IMR-90 (cell line): ENCODE results near the gene ACOX3. TPM values are rescaled to one million over a fixed set of nuclear protein-coding genes. Genes with fewer than 3 reads are reported as not detected.

Experiments
- ATAC-seq: fragments of 200-7000 bp; cut with Tn5 transposase; 2 replicates; pipeline ENCODE4 v1.9.1; 2020; ENCODE audit warnings: low read depth, mild to moderate bottlenecking, moderate library complexity
- BruUV-seq: library from RNA; stranded (reverse); fragments of 400-500 nt; replicated peaks from 2 replicates; lab custom pipeline; 2021; lab: Mats Ljungman, UMichigan
- CTCF ChIA-PET: fragments of 300-600 bp; formaldehyde crosslinking; extraction: SDS; loops from one replicate; lab custom pipeline; 2021; ENCODE audit warnings: antibody characterized with exemption; lab: Yijun Ruan, JAX
- POLR2A ChIA-PET: fragments of 300-600 bp; sonication (Branson Sonifier 250); formaldehyde crosslinking; loops from one replicate; lab custom pipeline; 2022; ENCODE audit warnings: antibody characterized with exemption; ENCODE audit not compliant: unreplicated experiment; lab: Charles Lee
- DNase-seq: peaks from one replicate; pipeline ENCODE4 v3.0.0; 2013
- H2AFZ ChIP-seq: replicated peaks from 2 replicates; pipeline ENCODE3; 2013; ENCODE audit warnings: low read length, mild to moderate bottlenecking; ENCODE audit not compliant: poor library complexity
- H2AK5ac ChIP-seq: 2 replicates; pipeline ENCODE4 v1.6.1; 2013; ENCODE audit warnings: low read depth, low read length, inconsistent platforms
- H2AK9ac ChIP-seq: replicated peaks from 2 replicates; pipeline ENCODE3; 2013; ENCODE audit warnings: mild to moderate bottlenecking, low read depth, low read length, moderate library complexity; ENCODE audit not compliant: poor library complexity
- H2BK120ac ChIP-seq: 2 replicates; pipeline ENCODE4 v1.6.1; 2013; ENCODE audit warnings: low read depth, low read length, inconsistent platforms
- H2BK15ac ChIP-seq: 3 replicates; pipeline ENCODE4 v1.6.1; 2013; ENCODE audit warnings: low read depth, low read length, inconsistent platforms
- H2BK20ac ChIP-seq: 2 replicates; pipeline ENCODE4 v1.6.1; 2013; ENCODE audit warnings: low read depth, mild to moderate bottlenecking, inconsistent platforms, low read length, moderate library complexity
- H2BK5ac ChIP-seq: 2 replicates; pipeline ENCODE4 v1.6.1; 2013; ENCODE audit warnings: mild to moderate bottlenecking, low read depth, low read length, inconsistent platforms; ENCODE audit not compliant: poor library complexity, severe bottlenecking
- H3K14ac ChIP-seq: replicated peaks from 2 replicates; pipeline ENCODE4 v1.6.1; 2013; ENCODE audit warnings: low read depth, low read length, inconsistent platforms
- H3K18ac ChIP-seq: 2 replicates; pipeline ENCODE4 v1.6.1; 2013; ENCODE audit warnings: low read depth, low read length, control low read depth
- H3K23ac ChIP-seq: 2 replicates; pipeline ENCODE4 v1.6.1; 2013; ENCODE audit warnings: low read depth, low read length, inconsistent platforms
- H3K27ac ChIP-seq: 2 replicates; pipeline ENCODE4 v1.5.1; 2013; ENCODE audit warnings: mild to moderate bottlenecking, control low read depth, low read length; ENCODE audit not compliant: insufficient read depth
- H3K27me3 ChIP-seq: 2 replicates; pipeline ENCODE4 v1.6.1; 2013; ENCODE audit warnings: low read length; ENCODE audit not compliant: control insufficient read depth, insufficient read depth
- H3K36me3 ChIP-seq: 2 replicates; pipeline ENCODE4 v1.6.1; 2013; ENCODE audit warnings: low read length, mixed read lengths; ENCODE audit not compliant: control insufficient read depth, insufficient read depth
- H3K4ac ChIP-seq: 2 replicates; pipeline ENCODE4 v1.6.1; 2013; ENCODE audit warnings: low read depth, low read length, inconsistent platforms
- H3K4me1 ChIP-seq: 2 replicates; pipeline ENCODE4 v1.6.1; 2013; ENCODE audit warnings: low read length, mixed read lengths; ENCODE audit not compliant: control insufficient read depth, insufficient read depth
- H3K4me2 ChIP-seq: 2 replicates; pipeline ENCODE4 v1.6.1; 2013; ENCODE audit warnings: low read depth, mild to moderate bottlenecking, control low read depth, low read length, moderate library complexity
- H3K4me3 ChIP-seq: 2 replicates; pipeline ENCODE4 v1.5.1; 2013; ENCODE audit warnings: low read depth, mild to moderate bottlenecking, control low read depth, low read length, moderate library complexity; ENCODE audit not compliant: insufficient read depth
- H3K56ac ChIP-seq: 2 replicates; pipeline ENCODE4 v1.6.1; 2013; ENCODE audit warnings: low read length, inconsistent platforms; ENCODE audit not compliant: insufficient read depth; ENCODE audit errors: extremely low read depth
- H3K79me1 ChIP-seq, 2 experiments: 2 replicates each; pipeline ENCODE4 v1.6.1; 2013; ENCODE audit warnings: low read length in 2 of 2, inconsistent platforms in 1 of 2, low read depth in 1 of 2
- H3K9ac ChIP-seq: 2 replicates; pipeline ENCODE4 v1.6.1; 2013; ENCODE audit warnings: low read depth, low read length, control low read depth
- H3K9me1 ChIP-seq: 2 replicates; pipeline ENCODE4 v1.6.1; 2013; ENCODE audit warnings: low read length, inconsistent platforms; ENCODE audit not compliant: insufficient read depth
- H3K9me3 ChIP-seq: 2 replicates; pipeline ENCODE4 v1.6.1; 2013; ENCODE audit warnings: low read length; ENCODE audit not compliant: control insufficient read depth, insufficient read depth
- H4K20me1 ChIP-seq: 2 replicates; pipeline ENCODE4 v1.6.1; 2013; ENCODE audit warnings: low read length, inconsistent platforms; ENCODE audit not compliant: insufficient read depth
- H4K5ac ChIP-seq: 2 replicates; pipeline ENCODE4 v1.6.1; 2013; ENCODE audit warnings: mild to moderate bottlenecking, low read depth, low read length, control low read depth
- H4K8ac ChIP-seq, 2 experiments: 2 replicates each; pipeline ENCODE4 v1.6.1; 2013; ENCODE audit warnings: low read depth in 2 of 2, low read length in 2 of 2, control low read depth in 1 of 2, inconsistent platforms in 1 of 2
- H4K91ac ChIP-seq: 2 replicates; pipeline ENCODE4 v1.6.1; 2013; ENCODE audit warnings: low read depth, low read length, inconsistent platforms; ENCODE audit not compliant: insufficient read depth
- BHLHE40 ChIP-seq: fragments of 150-350 bp; IDR thresholded peaks from 2 replicates; pipeline ENCODE4 v1.6.1; 2016; ENCODE audit warnings: mild to moderate bottlenecking, low read depth, low read length
- CEBPB ChIP-seq: IDR thresholded peaks from 2 replicates; pipeline ENCODE4 v1.6.1; 2012; ENCODE audit warnings: low read depth, low read length, improper control_type of control experiment
- CHD1 ChIP-seq: IDR thresholded peaks from 2 replicates; pipeline ENCODE4 v1.6.1; 2012; ENCODE audit warnings: low read depth, low read length, improper control_type of control experiment
- CTCF ChIP-seq: conservative IDR thresholded peaks from 2 replicates; pipeline ENCODE4 v1.5.1; 2012; ENCODE audit warnings: mild to moderate bottlenecking, low read depth, low read length, improper control_type of control experiment
- MAFK ChIP-seq: IDR thresholded peaks from 2 replicates; pipeline ENCODE4 v1.6.1; 2012; ENCODE audit warnings: low read depth, low read length, improper control_type of control experiment
- MAZ ChIP-seq: IDR thresholded peaks from 2 replicates; pipeline ENCODE4 v1.6.1; 2012; ENCODE audit warnings: low read depth, mild to moderate bottlenecking, low read length, improper control_type of control experiment, moderate library complexity, borderline replicate concordance
- MXI1 ChIP-seq: IDR thresholded peaks from 2 replicates; pipeline ENCODE4 v1.6.1; 2012; ENCODE audit warnings: low read depth, mild to moderate bottlenecking, low read length, moderate library complexity, borderline replicate concordance
- NFE2L2 ChIP-seq: fragments of 150-350 bp; IDR thresholded peaks from 2 replicates; pipeline ENCODE4 v1.6.1; 2016; ENCODE audit warnings: low read depth, mild to moderate bottlenecking, low read length
- RAD21 ChIP-seq: IDR thresholded peaks from 2 replicates; pipeline ENCODE4 v1.6.1; 2012; ENCODE audit warnings: low read length, improper control_type of control experiment
- RFX5 ChIP-seq: IDR thresholded peaks from 2 replicates; pipeline ENCODE4 v1.8.0; 2012; ENCODE audit warnings: low read depth, mild to moderate bottlenecking, low read length, moderate library complexity
- SMC3 ChIP-seq: fragments of 150-350 bp; IDR thresholded peaks from 2 replicates; pipeline ENCODE4 v1.6.1; 2016; ENCODE audit warnings: low read depth, mild to moderate bottlenecking, antibody characterized with exemption, low read length, moderate library complexity
- USF2 ChIP-seq: fragments of 150-350 bp; IDR thresholded peaks from 2 replicates; pipeline ENCODE4 v1.6.1; 2017; ENCODE audit warnings: mild to moderate bottlenecking, antibody characterized with exemption, low read length, low read depth
- WGBS, 2 experiments: methylation state at CpG; one replicate each; pipeline versions ENCODE4 v1.1.5 to v1.1.7; 2013; ENCODE audit warnings: missing lambda C conversion rate in 2 of 2; ENCODE audit not compliant: insufficient read length in 1 of 2; ENCODE audit errors: extremely low coverage in 2 of 2; 5-methylcytosine and 5-hydroxymethylcytosine counted together
- dilution Hi-C: fragments of 300-500 bp; cut with HindIII; formaldehyde crosslinking; loops from one replicate; pipeline ENCODE4 v1.14.3; 2018; ENCODE audit warnings: low sequenced_read_pairs; ENCODE audit not compliant: unreplicated experiment
- in situ Hi-C: fragments of 300-500 bp; cut with MboI; formaldehyde crosslinking; loops from 3 replicates; pipeline ENCODE4 v1.14.3; 2019; ENCODE audit warnings: low sequenced_read_pairs, inconsistent platforms, mixed read lengths
- intact Hi-C: fragments of 100-400 bp; cut with micrococcal nuclease; formaldehyde crosslinking; loops from 2 replicates; pipeline ENCODE4 v1.10.0; 2022
- polyA plus RNA-seq, 3 experiments: library from polyadenylated mRNA; depleted of rRNA; stranded (reverse); fragments of >200 nt; gene quantifications; 2 replicates each; pipeline ENCODE4 v1.2.3, GENCODE V29; 2012; ENCODE audit warnings: low replicate concordance in 1 of 3
- total RNA-seq: library from RNA; depleted of rRNA; stranded (reverse); fragments of >200 nt; gene quantifications from 2 replicates; pipeline ENCODE4 v1.2.3, GENCODE V29; 2012

The ACOX3 gene
- total and polyA plus RNA-seq, 2 of the 4 experiments (the other 2 are of a cell fraction), result 15.2 to 25.8 TPM

GRCh38 chr4:8428288-8429097 lies 12.0 kb downstream of the ACOX3 start (continued):
- peak; percentile 35; the same call in 1 of the 2 replicates for TF ChIP-seq USF2

- Histone ChIP-seq H3K4me1 (0 out of 2 replicates have a peak, but pooled peaks cover 1% of the 10 kb centered on the region), H4K91ac (peak overlapping the region; percentile 48; the same call in 1 of the 2 replicates), H3K27ac (peak overlapping the region; percentile 75), H3K27me3 (no peaks in the 10 kb centered on the region), H3K4me3 (peak overlapping the region; percentile 82), H3K9ac (peak overlapping the region; percentile 74), H2BK20ac (no peak overlapping the region), H4K20me1 (peaks cover 4% of the 10 kb centered on the region; the same call in 1 of the 2 replicates), H2AK5ac (peak overlapping the region; percentile 73; the same call in 1 of the 2 replicates), H2AK9ac (peak overlapping the region; percentile 90), H3K23ac (peak overlapping the region; percentile 96), H3K36me3 (no peaks in the 10 kb centered on the region), H2BK15ac (no peak overlapping the region), H3K18ac (no peak overlapping the region), H3K14ac (peak overlapping the region; percentile 81), H3K79me1 (peaks cover 20 to 37% of the 10 kb centered on the region in 2 experiments), H3K4ac (peak overlapping the region; percentile 85), H2BK120ac (no peak overlapping the region; the same call in 1 of the 2 replicates), H3K56ac (peak overlapping the region; percentile 71; the same call in 1 of the 2 replicates), H3K9me1 (0 out of 2 replicates have a peak, but pooled peaks cover under 1% of the 10 kb centered on the region), H3K9me3 (no peaks in the 10 kb centered on the region), H4K8ac (peak overlapping the region in 1 of 2 experiments; percentile 70; a peak in 1 of 4 replicates), H2BK5ac (peak overlapping the region; percentile 59), H4K5ac (peak overlapping the region; percentile 24; the same call in 1 of the 2 replicates), H3K4me2 (peak overlapping the region; percentile 97), H2AFZ (peak overlapping the region; percentile 98)
- peak; percentile 33 for DNase-seq
- intact Hi-C loops, result no loop called here
- dilution Hi-C loops, result no loop called here
- CTCF ChIA-PET, result interaction anchor here (1.0 to 1.6 kb wide), 5 partner anchors 9 to 251 kb away, joined by 3 to 7 read pairs (median 4); no protein-coding TSS in a partner anchor
- no TSS peak for BruUV-seq
- WGBS, 2 experiments, result 5% methylated on average over 13 of the region's 21 CpGs; no CpG with 5 or more reads in 1 of the 2 experiments
- POLR2A ChIA-PET, result no interaction called here
- in situ Hi-C loops, result loop anchor here (25.0 kb wide), 1 partner anchor 1659 kb away; no protein-coding TSS in a partner anchor
- ATAC-seq, result no peak; the same call in 1 of the 2 replicates
- TF ChIP-seq SMC3, result no peak
- TF ChIP-seq CTCF, result no peak
- TF ChIP-seq CEBPB, result no peak
- TF ChIP-seq NFE2L2, result no peak
- no peak for TF ChIP-seq MAFK
- TF ChIP-seq RAD21, result no peak
- TF ChIP-seq BHLHE40, result no peak
- no peak for TF ChIP-seq MXI1
- no peak for TF ChIP-seq RFX5
- no peak for TF ChIP-seq MAZ
- TF ChIP-seq CHD1, result no peak
Measured at GRCh38 chr4:8427761-8428287, 12.7 kb downstream of the ACOX3 start.
